SJCRH30 (cell line): ENCODE data around the gene GPR108. TPM values are rescaled to one million over a fixed set of nuclear protein-coding genes. Genes with fewer than 3 reads are reported as not detected.

Experiments used
- DNase-seq, 2 experiments: peaks; one replicate each; pipeline ENCODE4 v3.0.0-alpha.2; 2015 to 2020
- H3K27ac ChIP-seq: fragments of 250-450 bp; sonication (Bioruptor Pico); 2 replicates; pipeline ENCODE4 v1.5.1; 2020; ENCODE audit warnings: mild to moderate bottlenecking, moderate library complexity
- H3K27me3 ChIP-seq: fragments of 250-450 bp; sonication (Bioruptor Pico); 2 replicates; pipeline ENCODE4 v1.5.1; 2020; ENCODE audit warnings: mild to moderate bottlenecking, moderate library complexity
- H3K36me3 ChIP-seq: fragments of 250-450 bp; sonication (Bioruptor Pico); 2 replicates; pipeline ENCODE4 v1.5.1; 2020; ENCODE audit warnings: mild to moderate bottlenecking, moderate library complexity
- H3K4me1 ChIP-seq: fragments of 250-450 bp; sonication (Bioruptor Pico); 2 replicates; pipeline ENCODE4 v1.5.1; 2020; ENCODE audit warnings: mild to moderate bottlenecking, moderate library complexity
- H3K4me3 ChIP-seq: fragments of 250-450 bp; sonication (Bioruptor Pico); 2 replicates; pipeline ENCODE4 v1.5.1; 2020; ENCODE audit warnings: mild to moderate bottlenecking, moderate library complexity
- H3K9me3 ChIP-seq: fragments of 250-450 bp; sonication (Bioruptor Pico); replicated peaks from 2 replicates; pipeline ENCODE4 v1.5.1; 2020; ENCODE audit warnings: mild to moderate bottlenecking, moderate library complexity
- total RNA-seq: library from RNA; depleted of rRNA; stranded (reverse); fragments of >200 nt; shearing (Covaris generic); gene quantifications from 2 replicates; pipeline ENCODE4 v1.2.3, GENCODE V29; 2014

The GPR108 gene
- total RNA-seq, 1 experiment from 2014 or later: 32.0 TPM

- Histone ChIP-seq H3K4me3 (peak overlapping the region; percentile 78), H3K9me3 (no peaks in the 10 kb centered on the region), H3K27me3 (no peaks in the 10 kb centered on the region), H3K4me1 (peaks cover 12% of the 10 kb centered on the region), H3K36me3 (no peaks in the 10 kb centered on the region), H3K27ac (peak overlapping the region; percentile 95; the same call in 1 of the 2 replicates)
- peak; percentile 76 to 78 for DNase-seq
Observed at GRCh38 chr19:6736169-6736916, 1.0 kb downstream of the GPR108 start.

GRCh38 chr19:6735181-6735911, 2.0 kb downstream of the GPR108 start:
- Histone ChIP-seq H3K4me1 (peaks cover 12% of the 10 kb centered on the region), H3K4me3 (no peak overlapping the region), H3K27ac (no peak overlapping the region), H3K36me3 (no peaks in the 10 kb centered on the region), H3K27me3 (no peaks in the 10 kb centered on the region), H3K9me3 (no peaks in the 10 kb centered on the region)
- DNase-seq: no peak

DNA sequence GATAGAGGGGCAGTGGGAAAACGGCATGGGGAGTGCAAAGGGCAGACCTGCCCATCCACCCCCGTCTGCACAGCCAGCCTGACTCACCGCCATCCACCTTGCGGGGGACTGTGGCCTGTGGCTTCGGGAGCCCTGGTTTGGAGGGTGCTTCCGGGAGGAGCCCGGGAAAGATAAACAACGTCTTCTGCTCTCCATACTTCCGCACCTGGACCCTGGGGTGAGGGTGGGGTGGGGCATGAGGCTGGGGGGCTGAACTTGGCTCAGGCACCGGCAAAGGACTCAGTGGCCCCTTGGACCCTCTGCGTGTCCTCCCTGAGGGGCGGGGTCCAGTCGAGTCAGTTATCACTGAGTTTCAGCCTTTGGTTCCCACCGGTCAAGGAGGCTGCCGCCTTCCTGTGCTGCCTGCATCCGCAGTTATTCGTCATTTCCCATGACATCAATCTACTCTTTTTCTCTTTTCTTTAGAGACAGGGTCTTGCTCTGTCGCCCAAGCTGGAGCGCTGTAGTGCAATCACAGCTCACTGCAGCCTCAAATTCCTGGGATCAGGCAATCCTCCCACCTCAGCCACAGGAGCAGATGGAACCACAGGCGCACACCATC, 3.2 kb downstream of the GPR108 start:
- Histone ChIP-seq H3K27me3 (no peaks in the 10 kb centered on the region), H3K9me3 (no peaks in the 10 kb centered on the region), H3K4me3 (no peak overlapping the region), H3K4me1 (peaks cover 12% of the 10 kb centered on the region), H3K27ac (no peak overlapping the region), H3K36me3 (no peaks in the 10 kb centered on the region)
- no peak for DNase-seq

- peaks cover 6% of the 10 kb centered on the region; the same call in 1 of the 2 replicates for H3K4me1 ChIP-seq
Observed at GRCh38 chr19:6733338-6734095, 3.9 kb downstream of the GPR108 start.

GRCh38 chr19:6732803-6733337, 4.5 kb downstream of the GPR108 start:
- H3K9me3 ChIP-seq: no peaks in the 10 kb centered on the region
- no peaks in the 10 kb centered on the region; the same call in 1 of the 2 replicates for H3K4me1 ChIP-seq
- H3K36me3 ChIP-seq: no peaks in the 10 kb centered on the region
- no peak overlapping the region for H3K4me3 ChIP-seq
- H3K27me3 ChIP-seq: no peaks in the 10 kb centered on the region
- DNase-seq: no peak
- no peak overlapping the region for H3K27ac ChIP-seq

More at GRCh38 chr19:6733338-6734095, 3.9 kb downstream of the GPR108 start:
- no peaks in the 10 kb centered on the region for H3K9me3 ChIP-seq
- H3K36me3 ChIP-seq: no peaks in the 10 kb centered on the region
- no peak overlapping the region for H3K4me3 ChIP-seq
- H3K27me3 ChIP-seq: no peaks in the 10 kb centered on the region
- no peak overlapping the region for H3K27ac ChIP-seq
- no peak for DNase-seq

- no peaks in the 10 kb centered on the region for H3K36me3 ChIP-seq
- no peaks in the 10 kb centered on the region for H3K9me3 ChIP-seq
- DNase-seq: no peak
- H3K4me1 ChIP-seq: no peaks in the 10 kb centered on the region
- H3K27me3 ChIP-seq: no peaks in the 10 kb centered on the region
- no peak overlapping the region for H3K27ac ChIP-seq
- H3K4me3 ChIP-seq: no peak overlapping the region
Observed at GRCh38 chr19:6731822-6732221, 5.6 kb downstream of the GPR108 start.

GRCh38 chr19:6730941-6731670, 6.3 kb downstream of the GPR108 start:
- H3K27me3 ChIP-seq: no peaks in the 10 kb centered on the region
- H3K4me1 ChIP-seq: no peaks in the 10 kb centered on the region
- H3K9me3 ChIP-seq: no peaks in the 10 kb centered on the region
- no peaks in the 10 kb centered on the region for H3K36me3 ChIP-seq
- no peak for DNase-seq
- H3K4me3 ChIP-seq: no peak overlapping the region
- no peak overlapping the region for H3K27ac ChIP-seq

GRCh38 chr19:6730153-6730804, 7.1 kb downstream of the GPR108 start:
- H3K9me3 ChIP-seq: no peaks in the 10 kb centered on the region
- no peak overlapping the region for H3K27ac ChIP-seq
- H3K27me3 ChIP-seq: no peaks in the 10 kb centered on the region; the same call in 1 of the 2 replicates
- H3K4me3 ChIP-seq: no peak overlapping the region
- H3K4me1 ChIP-seq: no peaks in the 10 kb centered on the region
- DNase-seq: peak; percentile 32 to 38
- H3K36me3 ChIP-seq: no peaks in the 10 kb centered on the region

DNA sequence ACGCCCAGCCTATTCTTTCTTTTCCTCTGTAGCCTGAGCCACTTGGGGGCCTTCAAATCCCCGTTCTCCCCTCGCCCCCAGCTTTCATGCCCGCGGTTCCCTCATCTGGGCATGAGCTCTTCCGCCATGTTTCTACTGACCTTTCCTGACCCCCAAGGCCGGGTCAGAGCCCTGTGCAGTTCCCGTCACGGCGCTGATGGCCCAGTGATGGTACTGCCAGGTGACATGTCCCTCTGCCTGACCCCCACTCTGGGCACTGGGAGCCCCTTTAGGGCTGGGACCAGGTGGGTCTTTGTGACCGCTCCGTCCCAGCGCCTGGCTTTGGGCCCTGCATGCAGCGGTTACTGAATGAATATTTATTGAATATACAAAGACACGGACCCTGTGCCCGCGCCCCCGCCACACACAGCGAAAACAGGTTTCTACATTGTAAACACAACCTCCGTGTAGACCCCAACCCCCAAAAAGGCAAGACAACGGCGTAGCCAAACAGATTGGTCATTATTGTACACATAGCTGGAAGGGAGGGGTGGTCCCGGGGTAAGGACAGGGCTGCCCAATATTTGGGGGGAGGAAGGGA, 7.7 kb downstream of the GPR108 start:
- Histone ChIP-seq H3K27ac (no peak overlapping the region), H3K9me3 (no peaks in the 10 kb centered on the region), H3K36me3 (no peaks in the 10 kb centered on the region), H3K4me1 (no peaks in the 10 kb centered on the region), H3K27me3 (no peaks in the 10 kb centered on the region; the same call in 1 of the 2 replicates), H3K4me3 (no peak overlapping the region)
- no peak for DNase-seq

DNA sequence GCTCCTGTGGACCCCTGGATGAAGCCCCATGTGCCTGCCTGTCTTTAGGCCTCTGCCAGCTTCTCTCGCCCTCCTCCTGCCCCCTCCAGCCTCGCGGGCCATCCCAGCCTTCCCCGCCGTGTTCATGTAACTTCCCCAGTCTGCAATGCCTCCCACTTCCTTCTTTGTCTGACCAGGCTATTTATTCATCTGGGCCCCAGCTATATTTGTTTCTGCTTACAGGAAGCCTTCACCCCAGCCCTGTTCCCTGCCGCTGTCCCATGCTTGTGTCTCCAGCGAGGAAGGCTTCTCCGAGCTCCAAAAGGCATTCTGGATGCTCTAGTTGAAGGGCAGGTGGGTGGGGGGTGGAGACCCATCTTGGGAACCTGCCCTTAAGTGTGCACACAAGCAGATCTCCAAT, 9.0 kb downstream of the GPR108 start:
- Histone ChIP-seq H3K4me3 (no peak overlapping the region), H3K27me3 (peaks cover 4% of the 10 kb centered on the region; the same call in 1 of the 2 replicates), H3K36me3 (no peaks in the 10 kb centered on the region), H3K27ac (no peak overlapping the region), H3K9me3 (no peaks in the 10 kb centered on the region), H3K4me1 (no peaks in the 10 kb centered on the region)
- no peak for DNase-seq

GRCh38 chr19:6725513-6726231, 11.7 kb downstream of the GPR108 start:
- peaks cover 8% of the 10 kb centered on the region; the same call in 1 of the 2 replicates for H3K27me3 ChIP-seq
- no peaks in the 10 kb centered on the region for H3K9me3 ChIP-seq
- no peaks in the 10 kb centered on the region for H3K36me3 ChIP-seq
- no peak overlapping the region for H3K4me3 ChIP-seq
- DNase-seq: no peak
- no peak overlapping the region for H3K27ac ChIP-seq
- no peaks in the 10 kb centered on the region for H3K4me1 ChIP-seq

DNA sequence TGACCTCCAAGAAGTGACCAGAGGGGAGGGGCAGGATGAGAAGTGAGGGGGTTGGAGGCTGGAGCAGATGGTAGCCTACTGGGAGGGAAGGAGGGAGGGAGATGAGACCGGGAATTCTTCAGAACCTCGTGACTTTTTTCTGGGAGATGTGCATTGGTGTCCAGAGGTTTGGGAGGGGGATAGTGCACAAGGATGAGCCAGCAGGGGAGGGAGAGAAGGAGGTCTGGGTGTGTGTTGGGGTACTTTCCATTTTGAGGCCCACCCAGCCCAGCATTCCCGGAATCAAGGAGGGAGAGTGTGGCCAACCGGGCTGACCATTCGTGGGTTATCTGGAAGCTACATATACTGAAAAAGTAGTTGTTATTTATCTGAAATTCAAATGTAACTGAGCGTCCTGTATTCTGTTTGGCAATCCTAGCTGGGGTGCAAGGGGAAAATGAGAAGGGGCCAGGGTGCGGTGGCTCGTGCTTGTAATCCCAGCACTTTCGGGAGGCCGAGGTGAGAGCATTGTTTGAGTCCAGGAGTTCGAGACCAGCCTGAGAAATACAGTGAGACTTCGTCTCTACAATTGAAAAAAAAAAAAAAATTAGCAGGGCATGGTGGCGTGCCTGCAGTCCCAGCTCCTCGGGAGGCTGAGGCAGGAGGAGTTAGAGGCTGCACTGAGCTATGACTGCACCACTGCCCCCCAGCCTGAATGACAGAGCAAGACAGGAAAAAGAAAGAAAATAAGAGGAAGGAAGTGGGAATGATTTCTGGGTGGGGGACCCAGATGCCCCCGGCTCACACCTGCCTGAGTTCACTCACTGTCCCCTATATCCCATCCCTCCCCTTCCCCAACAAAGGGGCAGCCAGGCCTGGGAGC, 12.5 kb downstream of the GPR108 start:
- H3K27me3 ChIP-seq: peaks cover 8% of the 10 kb centered on the region; the same call in 1 of the 2 replicates
- no peaks in the 10 kb centered on the region for H3K36me3 ChIP-seq
- no peaks in the 10 kb centered on the region for H3K4me1 ChIP-seq
- DNase-seq: no peak
- H3K27ac ChIP-seq: no peak overlapping the region
- H3K4me3 ChIP-seq: no peak overlapping the region
- no peaks in the 10 kb centered on the region for H3K9me3 ChIP-seq
